ENCODE results near the gene KSR1. TPM values are rescaled to one million over a fixed set of nuclear protein-coding genes. Genes with fewer than 3 reads are reported as not detected.

The KSR1 gene
- total RNA-seq, 4 donors from 2014 or later = 17.7 to 77.0 (median 34.6) TPM

GRCh38 chr17:27522028-27522635 is 65.9 kb downstream of the KSR1 start:
- DNase-seq = no peak
- H3K36me3 ChIP-seq = no peaks in the 10 kb centered on the region
- no peaks in the 10 kb centered on the region for H3K27me3 ChIP-seq
- peaks cover 0 to 4% of the 10 kb centered on the region in 2 donors for H3K4me1 ChIP-seq
- no peak overlapping the region for H3K4me3 ChIP-seq
- intact Hi-C loops (cut with DNase I; ENCODE audit: low total_unique reads) = no loop called here
- TF ChIP-seq POLR2A (IDR thresholded peaks at IDR 0.05) (no peak), CTCF (IDR thresholded peaks at IDR 0.05) (no peak)
- H3K27ac ChIP-seq = no peak overlapping the region
- H3K9me3 ChIP-seq = no peaks in the 10 kb centered on the region

DNA sequence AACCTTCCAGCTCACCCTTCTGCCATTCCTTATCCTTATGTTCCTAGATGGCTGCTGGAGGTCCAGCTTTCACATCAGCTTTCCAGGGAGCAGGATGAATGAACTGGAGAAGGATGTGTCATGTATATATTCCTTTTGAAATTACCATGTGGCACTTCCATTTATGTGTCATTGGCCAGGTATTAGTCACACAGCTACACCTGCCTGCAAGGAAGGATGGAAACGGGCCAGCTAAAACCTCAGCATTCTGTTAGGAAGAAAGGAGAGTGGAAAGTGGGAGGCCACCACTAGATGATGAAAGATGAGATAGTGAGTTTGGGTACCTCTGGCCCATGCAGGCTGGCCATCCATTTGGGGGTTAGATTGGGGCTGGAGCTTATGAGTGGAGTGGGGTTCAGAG is 67.5 kb downstream of the KSR1 start:
- no peak for DNase-seq
- intact Hi-C loops (cut with DNase I; ENCODE audit: low total_unique reads) = no loop called here
- peaks cover 0 to 4% of the 10 kb centered on the region in 2 donors for H3K4me1 ChIP-seq
- H3K9me3 ChIP-seq = no peaks in the 10 kb centered on the region
- no peak for TF ChIP-seq CTCF (IDR thresholded peaks at IDR 0.05)
- no peak for TF ChIP-seq POLR2A (IDR thresholded peaks at IDR 0.05)
- no peaks in the 10 kb centered on the region for H3K36me3 ChIP-seq
- no peak overlapping the region for H3K27ac ChIP-seq
- H3K27me3 ChIP-seq = no peaks in the 10 kb centered on the region
- no peak overlapping the region for H3K4me3 ChIP-seq

DNA sequence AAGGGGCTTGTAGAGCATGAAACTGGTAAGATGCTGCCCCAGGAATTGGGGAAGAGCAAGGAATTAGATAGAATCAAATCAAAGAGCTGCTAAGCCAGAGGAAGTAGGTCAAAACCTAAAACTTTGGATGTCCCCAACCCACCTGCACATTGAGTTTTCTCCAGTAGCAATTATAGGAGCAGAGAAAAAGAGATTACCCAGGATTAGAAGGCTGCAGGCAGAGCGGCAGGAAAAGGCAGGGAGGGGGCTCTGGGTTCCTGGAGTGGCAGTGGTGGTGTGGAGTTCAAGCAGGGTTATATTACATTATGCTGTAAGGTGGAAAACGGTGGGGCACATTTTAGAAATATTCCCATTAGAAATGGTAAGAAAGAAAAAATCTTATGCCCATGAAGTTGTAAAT is 68.3 kb downstream of the KSR1 start:
- H3K27ac ChIP-seq = no peak overlapping the region
- no peaks in the 10 kb centered on the region for H3K27me3 ChIP-seq
- no peak for TF ChIP-seq POLR2A (IDR thresholded peaks at IDR 0.05)
- TF ChIP-seq CTCF (IDR thresholded peaks at IDR 0.05) = no peak
- H3K4me3 ChIP-seq = no peak overlapping the region
- intact Hi-C loops (cut with DNase I; ENCODE audit: low total_unique reads) = no loop called here
- H3K36me3 ChIP-seq = no peaks in the 10 kb centered on the region
- H3K9me3 ChIP-seq = no peaks in the 10 kb centered on the region
- no peak for DNase-seq
- H3K4me1 ChIP-seq = peaks cover 0 to 4% of the 10 kb centered on the region in 2 donors

GRCh38 chr17:27525316-27525715 is 69.1 kb downstream of the KSR1 start:
- no peak for DNase-seq
- intact Hi-C loops (cut with DNase I; ENCODE audit: low total_unique reads) = no loop called here
- Histone ChIP-seq H3K9me3 (no peaks in the 10 kb centered on the region), H3K4me3 (no peak overlapping the region), H3K4me1 (peaks cover 0 to 1% of the 10 kb centered on the region in 2 donors), H3K27ac (no peak overlapping the region), H3K27me3 (no peaks in the 10 kb centered on the region), H3K36me3 (no peaks in the 10 kb centered on the region)
- TF ChIP-seq POLR2A (IDR thresholded peaks at IDR 0.05) = no peak
- TF ChIP-seq CTCF (IDR thresholded peaks at IDR 0.05) = no peak

DNA sequence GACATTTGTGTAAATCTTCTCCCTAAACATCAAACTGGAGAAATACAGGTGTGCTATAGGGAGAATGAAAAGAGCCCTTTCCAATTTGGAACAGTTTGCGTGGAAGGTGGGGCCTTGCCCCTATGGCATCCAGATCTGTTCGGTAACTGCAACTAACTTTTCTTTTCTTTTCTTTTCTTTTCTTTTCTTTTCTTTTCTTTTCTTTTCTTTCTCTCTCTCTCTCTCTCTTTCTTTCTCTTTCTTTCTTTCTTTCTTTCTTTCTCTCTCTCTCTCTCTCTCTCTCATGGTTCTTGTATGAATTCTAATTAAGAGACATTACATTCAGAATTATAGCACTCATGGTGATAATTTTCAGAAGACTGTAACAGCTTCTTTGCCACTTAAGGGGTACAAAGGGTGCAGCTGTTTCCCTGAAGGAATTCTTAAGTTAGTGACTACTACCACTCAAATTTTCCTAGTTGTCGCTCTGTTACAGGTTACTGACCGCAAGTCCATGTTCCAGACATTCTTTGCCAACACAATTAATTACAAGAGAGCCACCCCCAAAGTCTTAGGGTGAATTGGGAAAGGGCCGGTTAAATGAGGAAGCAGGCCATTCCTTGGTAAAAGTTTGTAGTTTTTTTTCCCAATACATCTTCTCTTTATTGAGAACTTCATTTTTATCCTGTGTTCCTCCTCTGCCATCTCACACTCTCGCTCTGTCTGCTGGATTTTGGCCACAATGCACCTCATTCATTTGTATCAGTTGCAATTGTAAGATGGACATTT is 69.8 kb downstream of the KSR1 start:
- Histone ChIP-seq H3K4me1 (no peaks in the 10 kb centered on the region), H3K36me3 (no peaks in the 10 kb centered on the region), H3K4me3 (no peak overlapping the region), H3K27ac (no peak overlapping the region), H3K27me3 (no peaks in the 10 kb centered on the region), H3K9me3 (no peaks in the 10 kb centered on the region)
- intact Hi-C loops (cut with DNase I; ENCODE audit: low total_unique reads) = no loop called here
- TF ChIP-seq CTCF (IDR thresholded peaks at IDR 0.05) (no peak), POLR2A (IDR thresholded peaks at IDR 0.05) (no peak)
- no peak for DNase-seq

Measured in uterus (tissue), 4 donors.